IMR-90 (cell line): ENCODE results near the gene ACTR3C. TPM values are rescaled to one million over a fixed set of nuclear protein-coding genes. Genes with fewer than 3 reads are reported as not detected.

Experiments used
- ATAC-seq: fragments of 200-7000 bp; cut with Tn5 transposase; 2 replicates; pipeline ENCODE4 v1.9.1; 2020; ENCODE audit warnings: low read depth, mild to moderate bottlenecking, moderate library complexity
- BruUV-seq: library from RNA; stranded (reverse); fragments of 400-500 nt; replicated peaks from 2 replicates; lab custom pipeline; 2021; lab: Mats Ljungman, UMichigan
- CTCF ChIA-PET: fragments of 300-600 bp; formaldehyde crosslinking; extraction: SDS; loops from one replicate; lab custom pipeline; 2021; ENCODE audit warnings: antibody characterized with exemption; lab: Yijun Ruan, JAX
- POLR2A ChIA-PET: fragments of 300-600 bp; sonication (Branson Sonifier 250); formaldehyde crosslinking; loops from one replicate; lab custom pipeline; 2022; ENCODE audit warnings: antibody characterized with exemption; ENCODE audit not compliant: unreplicated experiment; lab: Charles Lee
- DNase-seq: peaks from one replicate; pipeline ENCODE4 v3.0.0; 2013
- H2AFZ ChIP-seq: replicated peaks from 2 replicates; pipeline ENCODE3; 2013; ENCODE audit warnings: low read length, mild to moderate bottlenecking; ENCODE audit not compliant: poor library complexity
- H2AK5ac ChIP-seq: 2 replicates; pipeline ENCODE4 v1.6.1; 2013; ENCODE audit warnings: low read depth, low read length, inconsistent platforms
- H2AK9ac ChIP-seq: replicated peaks from 2 replicates; pipeline ENCODE3; 2013; ENCODE audit warnings: mild to moderate bottlenecking, low read depth, low read length, moderate library complexity; ENCODE audit not compliant: poor library complexity
- H2BK120ac ChIP-seq: 2 replicates; pipeline ENCODE4 v1.6.1; 2013; ENCODE audit warnings: low read depth, low read length, inconsistent platforms
- H2BK15ac ChIP-seq: 3 replicates; pipeline ENCODE4 v1.6.1; 2013; ENCODE audit warnings: low read depth, low read length, inconsistent platforms
- H2BK20ac ChIP-seq: 2 replicates; pipeline ENCODE4 v1.6.1; 2013; ENCODE audit warnings: low read depth, mild to moderate bottlenecking, inconsistent platforms, low read length, moderate library complexity
- H2BK5ac ChIP-seq: 2 replicates; pipeline ENCODE4 v1.6.1; 2013; ENCODE audit warnings: mild to moderate bottlenecking, low read depth, low read length, inconsistent platforms; ENCODE audit not compliant: poor library complexity, severe bottlenecking
- H3K14ac ChIP-seq: replicated peaks from 2 replicates; pipeline ENCODE4 v1.6.1; 2013; ENCODE audit warnings: low read depth, low read length, inconsistent platforms
- H3K18ac ChIP-seq: 2 replicates; pipeline ENCODE4 v1.6.1; 2013; ENCODE audit warnings: low read depth, low read length, control low read depth
- H3K23ac ChIP-seq: 2 replicates; pipeline ENCODE4 v1.6.1; 2013; ENCODE audit warnings: low read depth, low read length, inconsistent platforms
- H3K27ac ChIP-seq: 2 replicates; pipeline ENCODE4 v1.5.1; 2013; ENCODE audit warnings: mild to moderate bottlenecking, control low read depth, low read length; ENCODE audit not compliant: insufficient read depth
- H3K27me3 ChIP-seq: 2 replicates; pipeline ENCODE4 v1.6.1; 2013; ENCODE audit warnings: low read length; ENCODE audit not compliant: control insufficient read depth, insufficient read depth
- H3K36me3 ChIP-seq: 2 replicates; pipeline ENCODE4 v1.6.1; 2013; ENCODE audit warnings: low read length, mixed read lengths; ENCODE audit not compliant: control insufficient read depth, insufficient read depth
- H3K4ac ChIP-seq: 2 replicates; pipeline ENCODE4 v1.6.1; 2013; ENCODE audit warnings: low read depth, low read length, inconsistent platforms
- H3K4me1 ChIP-seq: 2 replicates; pipeline ENCODE4 v1.6.1; 2013; ENCODE audit warnings: low read length, mixed read lengths; ENCODE audit not compliant: control insufficient read depth, insufficient read depth
- H3K4me2 ChIP-seq: 2 replicates; pipeline ENCODE4 v1.6.1; 2013; ENCODE audit warnings: low read depth, mild to moderate bottlenecking, control low read depth, low read length, moderate library complexity
- H3K4me3 ChIP-seq: 2 replicates; pipeline ENCODE4 v1.5.1; 2013; ENCODE audit warnings: low read depth, mild to moderate bottlenecking, control low read depth, low read length, moderate library complexity; ENCODE audit not compliant: insufficient read depth
- H3K56ac ChIP-seq: 2 replicates; pipeline ENCODE4 v1.6.1; 2013; ENCODE audit warnings: low read length, inconsistent platforms; ENCODE audit not compliant: insufficient read depth; ENCODE audit errors: extremely low read depth
- H3K79me1 ChIP-seq, 2 experiments: 2 replicates each; pipeline ENCODE4 v1.6.1; 2013; ENCODE audit warnings: low read length in 2 of 2, inconsistent platforms in 1 of 2, low read depth in 1 of 2
- H3K9ac ChIP-seq: 2 replicates; pipeline ENCODE4 v1.6.1; 2013; ENCODE audit warnings: low read depth, low read length, control low read depth
- H3K9me1 ChIP-seq: 2 replicates; pipeline ENCODE4 v1.6.1; 2013; ENCODE audit warnings: low read length, inconsistent platforms; ENCODE audit not compliant: insufficient read depth
- H3K9me3 ChIP-seq: 2 replicates; pipeline ENCODE4 v1.6.1; 2013; ENCODE audit warnings: low read length; ENCODE audit not compliant: control insufficient read depth, insufficient read depth
- H4K20me1 ChIP-seq: 2 replicates; pipeline ENCODE4 v1.6.1; 2013; ENCODE audit warnings: low read length, inconsistent platforms; ENCODE audit not compliant: insufficient read depth
- H4K5ac ChIP-seq: 2 replicates; pipeline ENCODE4 v1.6.1; 2013; ENCODE audit warnings: mild to moderate bottlenecking, low read depth, low read length, control low read depth
- H4K8ac ChIP-seq, 2 experiments: 2 replicates each; pipeline ENCODE4 v1.6.1; 2013; ENCODE audit warnings: low read depth in 2 of 2, low read length in 2 of 2, control low read depth in 1 of 2, inconsistent platforms in 1 of 2
- H4K91ac ChIP-seq: 2 replicates; pipeline ENCODE4 v1.6.1; 2013; ENCODE audit warnings: low read depth, low read length, inconsistent platforms; ENCODE audit not compliant: insufficient read depth
- SMC3 ChIP-seq: fragments of 150-350 bp; IDR thresholded peaks from 2 replicates; pipeline ENCODE4 v1.6.1; 2016; ENCODE audit warnings: low read depth, mild to moderate bottlenecking, antibody characterized with exemption, low read length, moderate library complexity
- WGBS, 2 experiments: methylation state at CpG; one replicate each; pipeline versions ENCODE4 v1.1.5 to v1.1.7; 2013; ENCODE audit warnings: missing lambda C conversion rate in 2 of 2; ENCODE audit not compliant: insufficient read length in 1 of 2; ENCODE audit errors: extremely low coverage in 2 of 2; 5-methylcytosine and 5-hydroxymethylcytosine counted together
- dilution Hi-C: fragments of 300-500 bp; cut with HindIII; formaldehyde crosslinking; loops from one replicate; pipeline ENCODE4 v1.14.3; 2018; ENCODE audit warnings: low sequenced_read_pairs; ENCODE audit not compliant: unreplicated experiment
- in situ Hi-C: fragments of 300-500 bp; cut with MboI; formaldehyde crosslinking; loops from 3 replicates; pipeline ENCODE4 v1.14.3; 2019; ENCODE audit warnings: low sequenced_read_pairs, inconsistent platforms, mixed read lengths
- intact Hi-C: fragments of 100-400 bp; cut with micrococcal nuclease; formaldehyde crosslinking; loops from 2 replicates; pipeline ENCODE4 v1.10.0; 2022
- polyA plus RNA-seq, 3 experiments: library from polyadenylated mRNA; depleted of rRNA; stranded (reverse); fragments of >200 nt; gene quantifications; 2 replicates each; pipeline ENCODE4 v1.2.3, GENCODE V29; 2012; ENCODE audit warnings: low replicate concordance in 1 of 3
- total RNA-seq: library from RNA; depleted of rRNA; stranded (reverse); fragments of >200 nt; gene quantifications from 2 replicates; pipeline ENCODE4 v1.2.3, GENCODE V29; 2012
- TF ChIP-seq, protein P1 (sequence below): fragments of 150-350 bp; IDR thresholded peaks from 2 replicates; pipeline ENCODE4 v1.6.1; 2017; ENCODE audit warnings: mild to moderate bottlenecking, antibody characterized with exemption, low read length, low read depth
- TF ChIP-seq, protein P2 (sequence below): fragments of 150-350 bp; IDR thresholded peaks from 2 replicates; pipeline ENCODE4 v1.6.1; 2016; ENCODE audit warnings: low read depth, mild to moderate bottlenecking, low read length, moderate library complexity, borderline replicate concordance

Gene ACTR3C
- total and polyA plus RNA-seq, 2 of the 4 experiments (the other 2 are of a cell fraction), result not detected

DNA sequence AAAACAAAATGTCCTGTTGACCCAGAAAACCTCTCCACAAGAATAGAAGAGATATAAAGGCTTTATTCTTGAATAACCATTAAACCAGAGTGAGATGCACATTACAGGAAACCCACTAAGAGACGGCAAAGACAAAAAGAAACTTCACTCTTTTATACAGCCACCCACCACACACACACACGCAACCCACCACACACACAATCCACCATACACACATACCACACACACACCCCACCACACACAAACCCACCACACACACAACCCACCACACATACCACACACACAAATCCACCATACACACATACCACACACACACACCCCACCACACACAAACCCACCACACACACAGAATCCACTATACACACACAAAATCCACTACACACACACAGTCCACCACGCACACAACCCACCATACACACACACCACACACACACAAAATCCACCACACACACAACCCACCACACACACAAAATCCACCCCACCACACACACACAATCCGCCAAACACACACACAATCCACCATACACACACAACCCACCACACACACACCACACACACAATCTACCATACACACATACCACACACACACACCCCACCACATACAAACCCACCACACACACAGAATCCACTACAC is 35.8 kb upstream of the ACTR3C start:
- TF ChIP-seq, protein P1, sequence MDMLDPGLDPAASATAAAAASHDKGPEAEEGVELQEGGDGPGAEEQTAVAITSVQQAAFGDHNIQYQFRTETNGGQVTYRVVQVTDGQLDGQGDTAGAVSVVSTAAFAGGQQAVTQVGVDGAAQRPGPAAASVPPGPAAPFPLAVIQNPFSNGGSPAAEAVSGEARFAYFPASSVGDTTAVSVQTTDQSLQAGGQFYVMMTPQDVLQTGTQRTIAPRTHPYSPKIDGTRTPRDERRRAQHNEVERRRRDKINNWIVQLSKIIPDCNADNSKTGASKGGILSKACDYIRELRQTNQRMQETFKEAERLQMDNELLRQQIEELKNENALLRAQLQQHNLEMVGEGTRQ, result no peak
- TF ChIP-seq, protein P2, sequence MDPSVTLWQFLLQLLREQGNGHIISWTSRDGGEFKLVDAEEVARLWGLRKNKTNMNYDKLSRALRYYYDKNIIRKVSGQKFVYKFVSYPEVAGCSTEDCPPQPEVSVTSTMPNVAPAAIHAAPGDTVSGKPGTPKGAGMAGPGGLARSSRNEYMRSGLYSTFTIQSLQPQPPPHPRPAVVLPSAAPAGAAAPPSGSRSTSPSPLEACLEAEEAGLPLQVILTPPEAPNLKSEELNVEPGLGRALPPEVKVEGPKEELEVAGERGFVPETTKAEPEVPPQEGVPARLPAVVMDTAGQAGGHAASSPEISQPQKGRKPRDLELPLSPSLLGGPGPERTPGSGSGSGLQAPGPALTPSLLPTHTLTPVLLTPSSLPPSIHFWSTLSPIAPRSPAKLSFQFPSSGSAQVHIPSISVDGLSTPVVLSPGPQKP, result no peak
- TF ChIP-seq SMC3, result no peak
- BruUV-seq, result no TSS peak
- Histone ChIP-seq H4K91ac (no peak overlapping the region), H2BK20ac (no peak overlapping the region), H2AK5ac (0 out of 2 replicates have a peak overlapping the region, but pooled peaks have one; percentile 12), H3K4me3 (no peak overlapping the region), H3K36me3 (no peaks in the 10 kb centered on the region), H3K9me1 (no peaks in the 10 kb centered on the region; the same call in 1 of the 2 replicates), H2BK5ac (peak overlapping the region; percentile 90), H3K27ac (no peak overlapping the region), H2BK15ac (no peak overlapping the region), H3K56ac (no peak overlapping the region), H3K27me3 (peaks cover 2% of the 10 kb centered on the region; the same call in 1 of the 2 replicates), H4K8ac (no peak overlapping the region), H3K18ac (no peak overlapping the region), H2AFZ (no peak overlapping the region), H4K5ac (no peak overlapping the region), H2AK9ac (no peak overlapping the region), H3K23ac (no peak overlapping the region), H2BK120ac (no peak overlapping the region), H3K9ac (no peak overlapping the region), H4K20me1 (no peaks in the 10 kb centered on the region), H3K4me1 (no peaks in the 10 kb centered on the region; the same call in 1 of the 2 replicates), H3K9me3 (no peaks in the 10 kb centered on the region), H3K79me1 (no peaks in the 10 kb centered on the region), H3K4me2 (no peak overlapping the region), H3K4ac (no peak overlapping the region; the same call in 1 of the 2 replicates), H3K14ac (no peak overlapping the region)
- in situ Hi-C loops, result no loop called here
- intact Hi-C loops, result no loop called here
- dilution Hi-C loops, result no loop called here
- ATAC-seq (no peak), DNase-seq (no peak)
- WGBS, 2 experiments, result 94% methylated on average over 2 of the region's 4 CpGs; no CpG with 5 or more reads in 1 of the 2 experiments
- POLR2A ChIA-PET, result no interaction called here
- CTCF ChIA-PET, result interaction anchor here (0.5 to 0.7 kb wide), 4 partner anchors 48 to 1559 kb away, joined by 3 to 6 read pairs (median 3); no protein-coding TSS in a partner anchor
